Naive thymus-derived CD4-positive, alpha-beta T cell (primary cell): ENCODE data around the gene DCAF4. TPM values are rescaled to one million over a fixed set of nuclear protein-coding genes. Genes with fewer than 3 reads are reported as not detected.
A peak's percentile ranks its signal among the peaks of the same experiment; 100 is the strongest.

Experiments used
- ATAC-seq: fragments of 150-1000 bp; cut with Tn5 transposase; 2 replicates; pipeline ENCODE4 v1.10.0; 2021; ENCODE audit warnings: mild to moderate bottlenecking, moderate library complexity
- CTCF ChIA-PET: fragments of 350-600 bp; sonication (Branson Sonifier 250); formaldehyde crosslinking; loops from one replicate; lab custom pipeline; 2021; ENCODE audit warnings: antibody characterized with exemption; lab: Charles Lee
- POLR2A ChIA-PET: fragments of 350-600 bp; sonication (Branson Sonifier 250); formaldehyde crosslinking; loops from one replicate; lab custom pipeline; 2021; ENCODE audit warnings: antibody characterized with exemption, inconsistent platforms; lab: Charles Lee
- DNase-seq, 9 donors: peaks; one replicate each; pipeline versions ENCODE4 v3.0.0 to v3.0.0-alpha.2; 2020 to 2022; ENCODE audit warnings: mixed read lengths in 1 of 9
- H3K27ac ChIP-seq: one replicate; pipeline ENCODE4 v1.7.0; 2013; ENCODE audit warnings: mild to moderate bottlenecking, low read depth, low read length, moderate library complexity
- H3K27me3 ChIP-seq, 2 donors: one replicate each; pipeline ENCODE4 v1.7.0; 2013; ENCODE audit warnings: low read length in 2 of 2, mild to moderate bottlenecking in 2 of 2, moderate library complexity in 2 of 2; ENCODE audit not compliant: control insufficient read depth in 2 of 2, insufficient read depth in 2 of 2
- H3K36me3 ChIP-seq, 3 experiments: 1 replicate in 2 of 3; 2 replicates in 1 of 3; pipeline ENCODE4 v1.7.0; 2013; ENCODE audit warnings: low read length in 3 of 3, mild to moderate bottlenecking in 3 of 3, moderate library complexity in 1 of 3; ENCODE audit not compliant: insufficient read depth in 3 of 3, control insufficient read depth in 2 of 3
- H3K4me1 ChIP-seq, 2 donors: one replicate each; pipeline ENCODE4 v1.7.0; 2013; ENCODE audit warnings: low read length in 2 of 2, mild to moderate bottlenecking in 2 of 2, moderate library complexity in 1 of 2; ENCODE audit not compliant: control insufficient read depth in 2 of 2, insufficient read depth in 2 of 2
- H3K4me3 ChIP-seq: 2 replicates; pipeline ENCODE4 v1.7.0; 2013; ENCODE audit warnings: mild to moderate bottlenecking, low read length
- H3K9me3 ChIP-seq, 3 experiments: 1 replicate in 2 of 3; 2 replicates in 1 of 3; pipeline ENCODE4 v1.7.0; 2013; ENCODE audit warnings: low read length in 3 of 3; ENCODE audit not compliant: control insufficient read depth in 2 of 3
- H3K27ac Mint-ChIP-seq, 9 donors: one replicate each; pipeline ENCODE4 v1.8.0; 2020 to 2022; ENCODE audit warnings: mixed read lengths in 9 of 9, mild to moderate bottlenecking in 8 of 9, moderate library complexity in 5 of 9, inconsistent platforms in 2 of 9
- H3K27me3 Mint-ChIP-seq, 5 donors: one replicate each; pipeline ENCODE4 v1.8.0; 2021 to 2022; ENCODE audit warnings: mixed read lengths in 5 of 5, mild to moderate bottlenecking in 1 of 5
- H3K36me3 Mint-ChIP-seq, 5 donors: one replicate each; pipeline ENCODE4 v1.8.0; 2020 to 2022; ENCODE audit warnings: mixed read lengths in 5 of 5, mild to moderate bottlenecking in 3 of 5, inconsistent platforms in 1 of 5
- H3K4me1 Mint-ChIP-seq, 7 donors: one replicate each; pipeline ENCODE4 v1.8.0; 2020 to 2022; ENCODE audit warnings: mixed read lengths in 7 of 7, mild to moderate bottlenecking in 3 of 7, inconsistent platforms in 1 of 7
- H3K4me3 Mint-ChIP-seq, 10 donors: one replicate each; pipeline ENCODE4 v1.8.0; 2020 to 2022; ENCODE audit warnings: mild to moderate bottlenecking in 10 of 10, mixed read lengths in 10 of 10, moderate library complexity in 6 of 10, inconsistent platforms in 2 of 10
- H3K9me3 Mint-ChIP-seq, 11 donors: one replicate each; pipeline ENCODE4 v1.8.0; 2020 to 2022; ENCODE audit warnings: mixed read lengths in 11 of 11, mild to moderate bottlenecking in 4 of 11, inconsistent platforms in 1 of 11, moderate library complexity in 1 of 11
- intact Hi-C, 2 donors: fragments of 100-400 bp; cut with micrococcal nuclease; formaldehyde crosslinking; loops; one replicate each; pipeline ENCODE4 v1.15.1; 2023
- polyA plus RNA-seq, 2 donors: library from polyadenylated mRNA; unstranded; fragments of 300-500 nt; fragmentation: Illumina TruSeq; gene quantifications; one replicate each; pipeline ENCODE4 v1.2.3, GENCODE V29; 2021
- total RNA-seq, 6 experiments: library from RNA in 5 of 6; stranded (reverse) in 5 of 6; gene quantifications; 1 replicate in 5 of 6; 2 replicates in 1 of 6; pipeline ENCODE4 v1.2.3 and lab custom pipeline; 2021 to 2026

Gene DCAF4
- total and polyA plus RNA-seq, 7 experiments from 2014 or later, result 6.8 to 37.8 (median 21.0) TPM

DNA sequence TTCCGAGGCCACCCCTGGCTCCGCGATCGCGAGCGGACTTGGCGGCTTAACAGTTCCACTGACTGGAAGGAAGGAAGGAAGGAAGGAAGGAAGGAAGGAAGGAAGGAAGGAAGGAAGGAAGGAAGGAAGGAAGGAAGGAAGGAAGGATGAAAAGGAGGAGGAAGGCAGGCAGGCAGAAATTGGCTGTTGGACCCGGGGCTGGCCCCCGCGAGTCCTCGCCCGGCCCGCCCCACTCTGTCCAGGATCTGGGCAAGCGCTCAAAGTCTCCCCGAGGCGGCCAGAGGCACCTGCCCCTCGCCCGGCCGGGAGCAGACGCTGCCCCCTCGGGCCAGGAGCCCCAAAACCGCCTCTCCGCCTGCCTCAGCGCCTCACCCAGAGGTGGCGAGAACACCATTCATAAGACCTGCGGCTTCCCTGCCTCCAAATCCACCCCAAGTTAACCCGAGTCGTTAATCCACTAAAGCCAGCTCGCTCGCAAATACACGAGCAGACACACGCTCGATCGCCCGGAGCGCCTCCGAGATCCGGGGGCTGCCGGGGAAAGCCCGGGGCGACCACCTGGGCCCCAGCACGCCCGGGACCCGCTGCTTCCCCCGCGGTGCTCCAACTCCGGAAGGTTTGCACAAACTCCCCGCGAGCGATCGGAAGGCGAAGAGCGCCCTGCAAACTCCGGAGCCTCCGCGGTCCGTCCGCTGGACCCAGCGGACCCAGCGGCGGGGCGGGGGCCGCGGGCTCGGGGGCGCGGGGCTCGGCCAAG lies 33.2 kb upstream of the DCAF4 start:
- peak overlapping the region; percentile 51 for H3K27ac ChIP-seq
- peak overlapping the region in 8 of 9 donors; percentile 15 to 94 (median 68) for H3K27ac Mint-ChIP-seq
- peaks cover 6 to 10% of the 10 kb centered on the region in 2 donors for H3K27me3 ChIP-seq

GRCh38 chr14:72893636-72894322 lies 32.5 kb upstream of the DCAF4 start, which contains the start of gene DPF3:
Gene DPF3, minus strand, starts transcription at chr14:72894101. Its CDS starts 13 bp downstream, at chr14:72894088.
- no peaks in the 10 kb centered on the region for H3K9me3 ChIP-seq
- H3K27ac Mint-ChIP-seq, result peak within 1 kb of the TSS; percentile 22 to 94 (median 56)
- H3K4me1 Mint-ChIP-seq, result peaks cover 20 to 36% (median 24%) of the 10 kb centered on the region in 7 donors
- DNase-seq (peak; percentile 80 to 91 (median 86)), ATAC-seq (peak; percentile 99)
- peaks cover 6 to 10% of the 10 kb centered on the region in 2 donors for H3K27me3 ChIP-seq
- H3K4me3 Mint-ChIP-seq, result peak within 1 kb of the TSS; percentile 91 to 99 (median 97)
- H3K4me1 ChIP-seq, result peaks cover 9 to 20% of the 10 kb centered on the region in 2 donors
- POLR2A ChIA-PET, result interaction anchor here (1.4 kb wide), 1 partner anchor 358 kb away, joined by 3 read pairs; no protein-coding TSS in a partner anchor
- peak within 1 kb of the TSS; percentile 51 for H3K27ac ChIP-seq
- intact Hi-C loops, result loop anchor here (1.0 to 5.0 kb wide), 7 partner anchors 12 to 1571 kb away; partner anchors contain the start of genes DCAF4 (in 2 of the 2), RBM25 (in 2 of the 2) and SIPA1L1 (in 1 of the 2)
- H3K27me3 Mint-ChIP-seq, result peaks cover 37 to 72% (median 53%) of the 10 kb centered on the region in 5 donors
- no peaks in the 10 kb centered on the region for H3K36me3 ChIP-seq
- H3K9me3 Mint-ChIP-seq, result peaks cover 0 to 1% (median 0%) of the 10 kb centered on the region in 11 donors
- CTCF ChIA-PET, result interaction anchor here (0.8 to 1.9 kb wide), 5 partner anchors 9 to 378 kb away, joined by 3 to 6 read pairs (median 4); no protein-coding TSS in a partner anchor
- H3K36me3 Mint-ChIP-seq, result peaks cover 0 to 4% (median 0%) of the 10 kb centered on the region in 5 donors
- H3K4me3 ChIP-seq, result peak within 1 kb of the TSS; percentile 74

More for the DNA sequence above, 33.2 kb upstream of the DCAF4 start:
- Histone ChIP-seq H3K4me3 (peak overlapping the region; percentile 74), H3K36me3 (no peaks in the 10 kb centered on the region), H3K4me1 (peaks cover 9 to 20% of the 10 kb centered on the region in 2 donors), H3K9me3 (no peaks in the 10 kb centered on the region)
- Mint-ChIP-seq H3K9me3 (peaks cover 0 to 1% (median 0%) of the 10 kb centered on the region in 11 donors), H3K4me1 (peaks cover 20 to 36% (median 24%) of the 10 kb centered on the region in 7 donors), H3K4me3 (peak overlapping the region; percentile 91 to 99 (median 96)), H3K36me3 (peaks cover 0 to 8% (median 0%) of the 10 kb centered on the region in 5 donors), H3K27me3 (peaks cover 30 to 78% (median 46%) of the 10 kb centered on the region in 5 donors)
- POLR2A ChIA-PET, result interaction anchor here (1.4 kb wide), 1 partner anchor 358 kb away, joined by 3 read pairs; no protein-coding TSS in a partner anchor
- intact Hi-C loops, result loop anchor here (5.0 kb wide), 2 partner anchors 416 to 1571 kb away; partner anchors contain the start of gene SIPA1L1 (in 1 of the 2)
- CTCF ChIA-PET, result interaction anchor here (1.0 to 1.9 kb wide), 3 partner anchors 9 to 377 kb away, joined by 3 to 6 read pairs (median 4); no protein-coding TSS in a partner anchor
- DNase-seq (peak in 8 of 9 donors; percentile 10 to 50 (median 24)), ATAC-seq (no peak)

- H3K9me3 ChIP-seq, result no peaks in the 10 kb centered on the region
- H3K27ac ChIP-seq, result peak overlapping the region; percentile 8
- POLR2A ChIA-PET, result interaction anchor here (1.4 kb wide), 1 partner anchor 359 kb away, joined by 3 read pairs; no protein-coding TSS in a partner anchor
Observed at GRCh38 chr14:72894323-72894622, 32.0 kb upstream of the DCAF4 start.

GRCh38 chr14:72894623-72895378 lies 31.5 kb upstream of the DCAF4 start:
- POLR2A ChIA-PET, result interaction anchor here (0.6 to 1.4 kb wide), 2 partner anchors 32 to 359 kb away, joined by 3 read pairs; partner anchors contain the start of gene DCAF4
- H3K27me3 Mint-ChIP-seq, result peaks cover 41 to 65% (median 58%) of the 10 kb centered on the region in 5 donors
- Histone ChIP-seq H3K27ac (peak overlapping the region; percentile 8), H3K9me3 (no peaks in the 10 kb centered on the region), H3K36me3 (no peaks in the 10 kb centered on the region), H3K4me1 (peaks cover 9 to 20% of the 10 kb centered on the region in 2 donors), H3K27me3 (peaks cover 6 to 10% of the 10 kb centered on the region in 2 donors), H3K4me3 (peak overlapping the region; percentile 74)
- DNase-seq (peak in 7 of 9 donors; percentile 5 to 25 (median 11)), ATAC-seq (no peak)
- H3K4me3 Mint-ChIP-seq, result peak overlapping the region; percentile 91 to 99 (median 97)
- peaks cover 0 to 5% (median 0%) of the 10 kb centered on the region in 5 donors for H3K36me3 Mint-ChIP-seq
- peaks cover 20 to 36% (median 24%) of the 10 kb centered on the region in 7 donors for H3K4me1 Mint-ChIP-seq
- peak overlapping the region in 6 of 9 donors; percentile 6 to 89 (median 50) for H3K27ac Mint-ChIP-seq
- peaks cover 0 to 1% (median 0%) of the 10 kb centered on the region in 11 donors for H3K9me3 Mint-ChIP-seq
- intact Hi-C loops, result loop anchor here (1.0 to 5.0 kb wide), 7 partner anchors 10 to 1572 kb away; partner anchors contain the start of genes DCAF4 (in 2 of the 2), RBM25 (in 2 of the 2) and SIPA1L1 (in 1 of the 2)
- CTCF ChIA-PET, result interaction anchor here (0.8 to 1.9 kb wide), 3 partner anchors 11 to 379 kb away, joined by 3 to 6 read pairs (median 6); no protein-coding TSS in a partner anchor

More at GRCh38 chr14:72894323-72894622, 32.0 kb upstream of the DCAF4 start:
- H3K27me3 ChIP-seq, result peaks cover 6 to 10% of the 10 kb centered on the region in 2 donors
- Mint-ChIP-seq H3K4me1 (peaks cover 20 to 36% (median 24%) of the 10 kb centered on the region in 7 donors), H3K4me3 (peak overlapping the region; percentile 91 to 99 (median 97)), H3K27ac (peak overlapping the region; percentile 22 to 94 (median 56)), H3K27me3 (peaks cover 37 to 67% (median 54%) of the 10 kb centered on the region in 5 donors), H3K9me3 (peaks cover 0 to 1% (median 0%) of the 10 kb centered on the region in 11 donors), H3K36me3 (peaks cover 0 to 4% (median 0%) of the 10 kb centered on the region in 5 donors)
- peaks cover 9 to 20% of the 10 kb centered on the region in 2 donors for H3K4me1 ChIP-seq
- H3K4me3 ChIP-seq, result peak overlapping the region; percentile 74
- intact Hi-C loops, result loop anchor here (1.0 to 5.0 kb wide), 7 partner anchors 11 to 1572 kb away; partner anchors contain the start of genes DCAF4 (in 2 of the 2), RBM25 (in 2 of the 2) and SIPA1L1 (in 1 of the 2)
- no peak for DNase-seq
- no peaks in the 10 kb centered on the region for H3K36me3 ChIP-seq
- no peak for ATAC-seq
- CTCF ChIA-PET, result interaction anchor here (0.8 to 1.9 kb wide), 3 partner anchors 11 to 378 kb away, joined by 3 to 6 read pairs (median 6); no protein-coding TSS in a partner anchor

- Mint-ChIP-seq H3K9me3 (no peaks in the 10 kb centered on the region), H3K27me3 (peaks cover 28 to 54% (median 40%) of the 10 kb centered on the region in 5 donors), H3K27ac (no peak overlapping the region), H3K4me3 (no peak overlapping the region), H3K36me3 (peaks cover 0 to 4% (median 0%) of the 10 kb centered on the region in 5 donors), H3K4me1 (peaks cover 7 to 20% (median 13%) of the 10 kb centered on the region in 7 donors)
- POLR2A ChIA-PET, result no interaction called here
- DNase-seq, result no peak
- ATAC-seq, result no peak
- Histone ChIP-seq H3K36me3 (no peaks in the 10 kb centered on the region), H3K27me3 (peaks cover 0 to 10% of the 10 kb centered on the region in 2 donors), H3K9me3 (no peaks in the 10 kb centered on the region), H3K4me3 (no peak overlapping the region), H3K27ac (no peak overlapping the region), H3K4me1 (peaks cover 0 to 9% of the 10 kb centered on the region in 2 donors)
- intact Hi-C loops, result no loop called here
- CTCF ChIA-PET, result interaction anchor here (0.6 kb wide), 1 partner anchor 377 kb away, joined by 3 read pairs; no protein-coding TSS in a partner anchor
Observed at GRCh38 chr14:72898448-72898847, 27.8 kb upstream of the DCAF4 start.
